NCI-H748 (cell line): ENCODE data around the gene CRTC2.
"Not testable (repeated sequence)": the region's sequence is repeated elsewhere in the genome, so short reads cannot be mapped to it uniquely, and the experiment has no call there.

Experiments
- DNase-seq: peaks from one replicate; lab custom pipeline; 2025; ENCODE audit not compliant: unreplicated experiment; lab: John Stamatoyannopoulos, UW

CRTC2 gene

GRCh38 chr1:153929981-153930948 lies 28.1 kb downstream of the CRTC2 start:
- DNase-seq = no peak

DNA sequence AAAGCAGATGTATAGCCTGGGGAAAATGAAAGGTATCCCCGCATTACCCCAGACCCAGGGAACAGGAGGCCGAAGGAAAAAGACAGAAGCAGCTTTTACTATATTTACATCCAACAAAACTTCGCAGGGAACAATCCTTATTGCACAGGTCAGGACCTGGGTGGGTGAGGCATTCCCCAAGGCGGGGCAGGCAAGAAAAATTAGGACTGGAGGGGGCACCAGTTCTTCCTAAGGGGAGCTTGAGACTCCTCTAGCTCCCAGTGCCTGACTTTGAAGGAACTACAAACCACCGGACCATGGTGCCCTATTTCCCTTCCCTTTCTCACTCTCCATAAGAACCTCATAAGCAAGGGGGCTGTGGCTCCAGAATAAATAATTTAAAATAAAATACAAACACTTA lies 29.0 kb downstream of the CRTC2 start:
- no peak for DNase-seq

- no peak for DNase-seq
These were observed 29.5 kb downstream of the CRTC2 start for GRCh38 chr1:153928791-153929341.

DNA sequence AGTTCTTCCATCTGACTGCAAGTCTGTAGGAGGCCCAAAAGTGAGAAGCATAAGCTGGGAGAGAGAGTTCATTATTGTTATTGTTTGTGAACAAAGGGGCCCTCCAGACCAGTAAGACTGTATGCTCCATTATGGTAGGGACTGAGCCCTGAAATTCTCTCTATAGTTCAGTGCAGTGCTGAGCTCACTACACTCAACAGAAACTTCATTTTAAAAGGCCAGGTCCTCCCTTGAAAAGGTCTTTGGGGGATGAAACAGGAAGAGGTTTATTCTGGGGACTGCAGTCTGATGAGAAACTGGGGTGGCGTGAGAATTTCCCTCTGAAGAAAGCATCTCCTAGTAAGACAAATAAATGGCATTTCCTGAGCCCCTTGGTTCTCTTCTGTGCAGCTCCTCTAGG lies 30.2 kb downstream of the CRTC2 start:
- DNase-seq = no peak

DNA sequence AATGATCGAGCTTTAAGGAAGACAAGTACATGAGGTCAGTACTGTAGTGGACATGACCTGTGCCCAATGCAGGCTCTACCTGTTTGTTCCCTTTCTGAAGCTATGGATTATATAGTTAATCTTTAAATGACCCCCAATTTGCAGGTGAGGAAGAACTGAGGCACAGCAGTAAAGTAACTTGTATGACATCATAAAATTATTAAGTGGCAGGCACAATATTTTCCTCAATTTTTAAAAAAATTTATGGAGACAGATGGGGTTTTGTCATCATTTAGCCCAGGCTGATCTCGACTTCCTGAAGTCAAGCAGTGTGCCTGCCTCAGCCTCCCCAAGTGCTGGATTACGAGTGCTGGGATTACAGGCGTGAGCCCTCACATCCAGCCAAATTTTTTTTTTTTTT lies 32.0 kb downstream of the CRTC2 start:
- no peak for DNase-seq

DNA sequence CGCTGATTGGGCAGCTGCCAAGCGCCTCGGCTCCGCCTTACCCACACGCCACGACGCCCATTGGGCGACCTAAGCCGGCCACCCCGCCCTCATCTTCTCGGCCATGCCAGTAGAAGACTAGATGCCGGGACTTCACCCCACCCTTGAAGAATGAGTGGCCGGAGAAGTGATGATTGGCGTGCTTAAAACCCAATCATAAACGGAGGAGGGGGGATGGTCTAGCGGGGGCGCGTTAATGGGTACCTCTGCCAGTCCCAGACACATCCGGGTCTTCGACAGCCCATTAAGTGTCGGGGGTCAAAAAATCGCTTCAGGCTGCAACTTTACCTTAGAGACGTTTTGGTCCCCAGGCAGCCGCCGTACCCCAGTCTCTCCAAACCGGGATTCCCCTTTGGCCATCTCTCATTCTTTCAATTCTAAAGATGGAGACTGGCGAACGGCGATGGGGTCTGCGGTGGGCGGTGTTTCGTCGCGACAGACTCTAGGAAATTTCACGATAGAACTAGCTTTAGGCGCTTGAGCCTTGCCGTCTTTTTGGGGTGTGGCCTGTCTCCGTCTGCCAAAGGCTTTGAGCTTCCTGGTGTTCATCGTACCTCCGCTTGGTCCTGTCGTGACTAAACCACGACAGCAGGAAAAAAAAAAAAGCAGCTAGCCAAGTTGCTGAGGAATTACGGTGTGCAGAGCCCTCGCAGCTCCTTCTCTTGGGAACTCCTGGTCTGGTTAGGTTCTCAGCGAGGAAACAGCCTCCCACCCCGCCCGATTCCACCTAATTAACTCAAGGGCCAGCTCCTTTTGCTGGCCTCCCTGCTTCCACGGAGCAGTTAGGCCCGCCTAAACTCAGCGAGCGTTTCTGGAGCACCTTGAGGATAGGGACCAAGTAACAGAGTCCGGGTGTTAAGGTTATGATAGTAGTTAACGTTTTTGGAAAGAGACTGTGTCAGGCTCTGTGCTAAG lies 35.2 kb downstream of the CRTC2 start, which contains the start of gene GATAD2B:
Gene GATAD2B, minus strand, starts transcription at position 1 of the 954 bp plus-strand sequence. CDS start 94,625 bp downstream, outside the sequence.
- peak; percentile 100 for DNase-seq

- peak; percentile 89 for DNase-seq
These were observed 36.1 kb downstream of the CRTC2 start for GRCh38 chr1:153922076-153922971.

- peak; percentile 38 for DNase-seq
These were observed 36.7 kb downstream of the CRTC2 start for GRCh38 chr1:153921803-153922075.

- no peak for DNase-seq
These were observed 37.2 kb downstream of the CRTC2 start for GRCh38 chr1:153921080-153921802.

DNA sequence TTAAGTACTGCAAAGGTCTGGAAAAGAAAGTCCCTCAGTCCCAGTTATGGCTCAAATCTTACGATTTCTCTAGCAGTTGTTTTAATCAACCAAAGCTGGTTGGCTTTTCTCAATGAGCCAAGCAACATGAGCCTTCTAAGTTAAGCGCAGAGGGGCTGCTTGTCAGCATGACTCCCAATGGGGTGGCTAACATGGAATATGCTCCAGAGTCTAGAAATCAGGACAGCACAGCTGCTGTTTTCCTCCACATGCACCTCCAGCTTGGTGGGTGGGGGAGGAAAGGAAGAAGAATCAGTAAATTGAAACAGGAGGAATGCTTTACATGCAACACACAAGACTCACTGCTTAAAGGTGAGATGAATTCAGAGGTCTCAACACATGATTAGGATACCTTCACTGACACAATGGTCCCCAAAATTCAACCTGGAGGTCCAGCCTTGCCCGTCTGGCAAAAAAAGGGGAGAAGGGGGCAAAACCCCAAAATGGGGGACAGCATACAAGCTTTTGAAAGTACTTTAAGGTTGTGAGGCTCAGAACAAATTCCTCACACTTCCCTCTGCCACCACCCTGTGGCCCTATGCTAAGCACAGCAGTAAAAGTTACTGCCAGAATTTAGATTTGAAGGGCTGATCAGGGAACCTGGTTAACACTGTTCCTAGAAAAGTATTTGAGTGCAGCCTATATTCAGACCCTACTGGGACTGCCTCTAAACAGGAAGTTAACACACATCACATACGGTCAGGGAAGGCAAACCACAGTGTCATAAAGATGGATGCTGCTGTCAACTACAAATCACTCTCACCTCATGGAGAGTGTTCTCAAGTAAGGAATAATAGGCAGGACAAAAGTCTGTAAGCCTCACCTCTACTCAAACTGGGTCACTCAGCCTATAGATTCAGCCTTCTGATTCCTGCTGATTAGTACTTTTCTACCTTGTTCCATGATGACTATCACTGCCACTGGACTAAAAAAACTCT lies 38.2 kb downstream of the CRTC2 start:
- no peak for DNase-seq

- no peak for DNase-seq
These were observed 42.1 kb downstream of the CRTC2 start for GRCh38 chr1:153916297-153916696.

DNA sequence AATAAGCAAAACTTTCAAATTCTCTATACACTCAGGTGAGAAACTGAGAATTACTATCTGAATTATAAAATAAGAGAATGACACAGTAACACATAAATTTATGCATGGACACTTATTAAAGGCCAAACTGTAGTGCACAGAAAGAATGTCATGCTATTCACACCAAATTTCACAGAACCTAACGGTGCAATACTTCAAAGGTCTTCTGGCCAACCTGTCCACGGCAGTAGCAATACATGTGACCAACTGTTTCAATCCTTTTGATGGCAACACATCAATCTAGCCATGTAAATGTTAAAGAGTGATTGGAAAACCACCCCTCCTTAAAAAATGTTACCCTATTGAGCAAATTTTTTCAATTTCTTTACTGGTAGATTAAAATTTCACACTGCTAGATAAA lies 46.1 kb downstream of the CRTC2 start:
- DNase-seq = no peak

DNA sequence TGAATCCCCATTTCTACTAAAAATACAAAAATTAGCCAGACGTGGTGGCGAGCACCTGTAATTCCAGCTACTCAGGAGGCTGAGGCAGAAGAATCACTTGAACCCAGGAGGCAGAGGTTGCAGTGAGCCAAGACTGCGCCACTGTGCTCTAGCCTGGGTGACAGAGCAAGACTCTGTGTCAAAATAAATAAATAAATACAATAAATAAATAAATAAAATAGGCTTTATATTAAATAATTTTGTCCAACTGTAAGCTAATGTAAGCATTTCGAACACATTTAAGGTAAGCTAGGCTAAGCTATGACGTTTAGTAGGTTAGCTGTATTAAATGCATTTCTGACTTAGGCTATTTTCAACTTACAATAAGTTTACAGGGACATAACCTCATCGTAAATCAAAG lies 47.9 kb downstream of the CRTC2 start:
- not testable (repeated sequence) for DNase-seq

DNA sequence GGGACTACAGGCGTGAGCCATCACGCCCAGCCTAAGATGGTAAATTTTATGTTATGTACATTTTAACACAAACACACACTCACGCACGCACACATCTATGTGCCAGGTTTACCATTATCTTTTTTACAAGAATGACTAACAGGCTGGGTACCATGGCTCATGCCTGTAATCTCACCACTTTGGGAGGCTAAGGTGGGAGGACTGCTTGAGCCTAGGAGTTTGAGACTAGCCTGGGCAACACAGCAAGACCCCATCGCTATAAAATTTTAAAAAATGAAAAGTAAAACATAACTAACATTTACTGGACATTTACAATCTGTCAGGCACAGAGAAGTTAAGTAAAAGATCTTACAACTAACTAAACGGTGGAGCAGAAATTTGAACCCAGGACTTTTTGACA lies 50.3 kb downstream of the CRTC2 start:
- DNase-seq = no peak

GRCh38 chr1:153907134-153907533 lies 51.3 kb downstream of the CRTC2 start:
- no peak for DNase-seq

DNA sequence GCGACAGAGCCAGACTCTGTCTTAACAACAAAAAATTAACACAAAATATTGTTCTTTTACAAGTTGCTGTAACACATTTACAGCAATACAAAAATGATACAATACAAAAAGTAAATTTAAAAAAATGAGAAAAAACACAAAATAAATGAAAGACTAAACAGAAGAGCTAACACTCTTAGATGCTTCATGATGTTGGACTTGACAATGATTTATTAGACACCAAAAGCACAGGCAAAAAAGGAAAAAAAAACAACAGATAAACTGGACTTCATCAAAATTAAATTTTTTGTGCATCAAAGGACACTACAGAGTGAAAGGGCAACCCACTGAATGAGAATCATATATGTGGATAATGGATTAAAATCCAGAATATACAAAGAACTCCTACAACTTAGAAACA lies 52.0 kb downstream of the CRTC2 start:
- no peak for DNase-seq

GRCh38 chr1:153905908-153906307 lies 52.5 kb downstream of the CRTC2 start:
- not testable (repeated sequence) for DNase-seq

DNA sequence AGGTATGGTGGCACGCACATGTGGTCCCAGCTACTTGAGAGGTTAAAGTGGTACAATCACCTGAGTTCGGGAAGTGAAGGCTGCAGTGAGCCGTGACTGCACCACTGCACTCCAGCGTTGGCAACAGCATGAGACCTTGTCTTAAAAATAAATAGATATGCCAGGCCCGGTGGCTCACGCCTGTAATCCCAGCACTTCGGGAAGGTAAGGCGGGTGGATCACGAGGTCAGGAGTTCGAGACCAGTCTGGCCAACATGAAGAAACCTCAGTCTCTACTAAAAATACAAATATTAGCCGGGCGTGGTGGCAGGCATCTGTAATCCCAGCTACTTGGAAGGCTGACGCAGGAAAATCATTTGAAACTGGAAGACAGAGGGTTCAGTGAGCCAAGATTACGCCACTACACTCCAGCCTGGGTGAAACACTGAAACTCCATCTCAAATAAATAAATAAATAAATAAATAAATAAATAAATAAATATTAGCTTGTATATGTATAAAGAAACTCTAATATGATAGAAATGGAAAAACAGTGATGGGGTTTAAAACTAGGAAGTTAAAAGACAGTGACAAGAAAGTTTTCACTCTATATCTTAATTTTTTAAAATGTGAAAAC lies 54.5 kb downstream of the CRTC2 start:
- no peak for DNase-seq
